ENCODE data around the gene MAPK10.

Gene MAPK10

DNA sequence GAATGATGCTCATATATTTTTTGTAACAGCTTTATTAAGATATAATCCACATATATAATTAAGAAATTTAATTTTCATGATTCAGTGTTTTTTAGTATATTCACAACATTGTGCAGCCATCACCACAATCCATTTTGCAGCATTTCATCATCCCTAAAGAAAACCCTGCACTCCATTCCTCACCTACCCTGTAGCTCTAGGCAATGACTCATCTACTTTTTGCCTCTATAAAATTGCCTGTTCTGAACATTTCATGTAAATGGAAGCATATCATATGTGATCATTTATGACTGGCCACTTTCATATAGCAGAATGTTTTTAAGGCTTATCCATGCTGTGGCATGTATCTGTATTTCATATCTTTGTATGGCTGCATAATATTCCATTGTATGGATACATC, 339.9 kb downstream of the MAPK10 start:
- no peak for DNase-seq (ENCODE audit: low read depth, low spot score)
- TF ChIP-seq, protein P1, sequence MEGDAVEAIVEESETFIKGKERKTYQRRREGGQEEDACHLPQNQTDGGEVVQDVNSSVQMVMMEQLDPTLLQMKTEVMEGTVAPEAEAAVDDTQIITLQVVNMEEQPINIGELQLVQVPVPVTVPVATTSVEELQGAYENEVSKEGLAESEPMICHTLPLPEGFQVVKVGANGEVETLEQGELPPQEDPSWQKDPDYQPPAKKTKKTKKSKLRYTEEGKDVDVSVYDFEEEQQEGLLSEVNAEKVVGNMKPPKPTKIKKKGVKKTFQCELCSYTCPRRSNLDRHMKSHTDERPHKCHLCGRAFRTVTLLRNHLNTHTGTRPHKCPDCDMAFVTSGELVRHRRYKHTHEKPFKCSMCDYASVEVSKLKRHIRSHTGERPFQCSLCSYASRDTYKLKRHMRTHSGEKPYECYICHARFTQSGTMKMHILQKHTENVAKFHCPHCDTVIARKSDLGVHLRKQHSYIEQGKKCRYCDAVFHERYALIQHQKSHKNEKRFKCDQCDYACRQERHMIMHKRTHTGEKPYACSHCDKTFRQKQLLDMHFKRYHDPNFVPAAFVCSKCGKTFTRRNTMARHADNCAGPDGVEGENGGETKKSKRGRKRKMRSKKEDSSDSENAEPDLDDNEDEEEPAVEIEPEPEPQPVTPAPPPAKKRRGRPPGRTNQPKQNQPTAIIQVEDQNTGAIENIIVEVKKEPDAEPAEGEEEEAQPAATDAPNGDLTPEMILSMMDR (IDR thresholded peaks at IDR 0.05; ENCODE audit: low read depth, low read length), result no peak
- no peak overlapping the region for H3K4me3 ChIP-seq (ENCODE audit: low read depth, low read length)
- in situ Hi-C loops (cut with HindIII; ENCODE audit: low sequenced_read_pairs), result no loop called here

DNA sequence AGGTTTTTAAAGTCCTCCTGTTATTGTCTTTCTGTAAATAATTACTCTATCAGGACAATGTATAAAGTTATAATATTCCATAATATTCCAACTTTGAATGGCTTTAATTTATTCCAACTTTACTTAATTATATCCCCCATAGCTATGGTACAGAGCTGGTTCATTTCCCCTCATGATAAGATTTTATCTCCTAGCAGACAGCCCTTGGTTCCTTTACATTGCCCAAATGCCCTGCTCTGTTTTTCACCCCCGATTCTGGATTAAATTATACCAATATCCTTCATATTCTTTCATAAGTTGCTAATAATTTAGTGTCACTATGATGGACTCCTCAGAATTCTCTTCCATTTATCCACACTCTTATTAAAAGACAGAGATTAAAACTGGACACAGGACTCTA, 340.5 kb downstream of the MAPK10 start:
- TF ChIP-seq, protein P1 (IDR thresholded peaks at IDR 0.05; ENCODE audit: low read depth, low read length), result no peak
- H3K4me3 ChIP-seq (ENCODE audit: low read depth, low read length), result no peak overlapping the region
- no peak for DNase-seq (ENCODE audit: low read depth, low spot score)
- in situ Hi-C loops (cut with HindIII; ENCODE audit: low sequenced_read_pairs), result no loop called here

DNA sequence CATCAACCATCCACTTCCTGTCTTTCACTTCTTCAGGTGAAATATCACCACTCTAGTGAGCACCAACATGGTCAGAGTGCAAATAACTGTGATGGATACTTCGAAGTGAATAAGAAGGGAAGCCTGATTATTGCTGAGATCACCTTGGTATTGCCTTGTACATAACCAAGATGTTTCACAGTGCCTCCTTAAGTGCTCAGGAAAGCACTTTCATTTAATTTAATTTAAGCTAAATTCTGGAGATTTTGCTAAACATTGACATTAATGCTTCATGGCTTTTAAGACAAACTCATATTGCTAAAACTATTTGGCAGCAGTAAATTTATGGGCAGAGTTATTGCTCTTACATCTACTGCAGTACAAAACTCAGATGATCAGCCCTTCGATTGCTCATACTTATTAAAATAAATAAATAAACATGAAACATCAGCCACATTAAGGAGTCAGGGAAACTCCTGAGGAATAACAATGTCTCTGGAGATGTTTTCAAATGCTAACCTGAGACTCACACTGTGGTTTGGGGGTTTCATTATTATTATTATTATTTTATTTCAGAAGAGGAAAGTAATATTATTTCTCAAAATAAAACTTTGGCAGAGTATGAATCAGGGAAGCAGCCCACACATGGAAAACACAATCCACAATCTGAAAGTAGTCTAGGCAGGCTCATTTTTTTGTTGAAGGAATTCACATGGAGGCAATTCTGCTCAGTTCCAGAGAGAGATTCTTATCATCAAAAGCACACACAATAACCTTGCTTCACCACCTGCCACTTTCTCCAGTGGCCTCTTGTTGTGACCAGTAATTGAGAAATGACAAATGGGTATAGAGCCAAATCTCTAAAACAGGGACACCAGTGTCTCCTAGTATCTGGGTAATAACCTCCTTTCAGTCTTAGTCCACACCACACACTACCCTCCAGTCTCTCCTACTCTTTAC, 344.2 kb downstream of the MAPK10 start:
- TF ChIP-seq, protein P1 (IDR thresholded peaks at IDR 0.05; ENCODE audit: low read depth, low read length), result no peak
- DNase-seq (ENCODE audit: low read depth, low spot score), result peak; percentile 82
- in situ Hi-C loops (cut with HindIII; ENCODE audit: low sequenced_read_pairs), result no loop called here
- no peak overlapping the region for H3K4me3 ChIP-seq (ENCODE audit: low read depth, low read length)

DNA sequence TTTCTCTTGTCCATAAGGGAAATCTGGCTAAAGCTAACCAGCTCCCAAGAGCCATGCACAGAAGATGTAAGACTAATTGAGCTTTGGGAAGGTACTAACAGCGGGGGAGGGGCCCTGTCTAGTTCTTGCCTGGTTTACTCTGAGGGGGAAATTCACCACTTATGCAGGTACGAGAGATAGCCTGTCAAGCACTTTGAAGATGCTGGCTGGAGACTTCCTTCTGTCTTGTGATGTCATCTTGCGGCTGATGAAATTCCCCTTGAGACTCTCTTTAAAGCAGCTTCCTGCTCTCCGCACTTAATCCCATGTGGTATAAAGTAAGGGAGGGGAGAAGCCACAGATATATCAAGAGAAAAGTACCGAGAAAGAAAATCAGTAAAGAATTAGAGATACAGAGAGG, 345.3 kb downstream of the MAPK10 start:
- H3K4me3 ChIP-seq (ENCODE audit: low read depth, low read length), result no peak overlapping the region
- DNase-seq (ENCODE audit: low read depth, low spot score), result peak; percentile 40
- in situ Hi-C loops (cut with HindIII; ENCODE audit: low sequenced_read_pairs), result no loop called here
- TF ChIP-seq, protein P1 (IDR thresholded peaks at IDR 0.05; ENCODE audit: low read depth, low read length), result no peak

DNA sequence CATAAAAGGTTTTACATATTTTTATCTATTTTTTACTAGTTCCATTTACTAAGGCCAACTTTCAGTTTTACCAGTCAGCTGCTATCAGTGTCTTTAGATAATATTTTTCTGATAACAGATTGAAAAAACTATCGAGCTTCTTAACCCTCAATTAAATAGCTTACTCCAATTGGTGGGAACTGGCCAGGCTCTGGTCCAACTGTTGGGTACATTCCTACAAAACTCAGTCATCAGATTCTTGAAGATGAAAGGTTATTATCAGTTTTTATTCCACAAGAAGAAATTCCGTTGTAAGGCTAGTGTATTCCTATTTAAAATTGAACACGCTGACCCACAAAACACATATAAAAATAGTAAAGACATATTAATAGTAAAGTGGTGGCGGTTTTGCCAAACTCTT, 346.2 kb downstream of the MAPK10 start:
- TF ChIP-seq, protein P1 (IDR thresholded peaks at IDR 0.05; ENCODE audit: low read depth, low read length), result no peak
- H3K4me3 ChIP-seq (ENCODE audit: low read depth, low read length), result no peak overlapping the region
- in situ Hi-C loops (cut with HindIII; ENCODE audit: low sequenced_read_pairs), result no loop called here
- peak; percentile 64 for DNase-seq (ENCODE audit: low read depth, low spot score)

DNA sequence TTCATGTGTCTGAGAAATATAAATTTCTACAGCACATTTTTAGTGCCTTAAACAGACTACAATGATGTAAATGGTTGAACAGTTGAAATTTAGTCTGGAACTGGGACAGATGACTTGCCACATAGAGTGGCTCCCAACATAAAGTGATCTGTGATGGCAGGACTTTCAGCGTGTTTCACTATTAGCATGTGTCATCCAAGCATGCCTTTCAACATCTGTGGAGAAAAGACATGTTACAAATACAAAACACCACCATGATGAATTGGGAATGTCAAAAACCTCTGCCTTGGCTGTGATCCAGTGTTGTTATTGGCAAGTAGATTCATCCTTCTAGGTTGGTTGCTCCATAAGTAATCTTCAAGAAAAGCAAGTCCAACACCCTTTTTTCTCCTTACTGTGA, 348.7 kb downstream of the MAPK10 start:
- in situ Hi-C loops (cut with HindIII; ENCODE audit: low sequenced_read_pairs), result no loop called here
- peak; percentile 93 for DNase-seq (ENCODE audit: low read depth, low spot score)
- no peak overlapping the region for H3K4me3 ChIP-seq (ENCODE audit: low read depth, low read length)
- TF ChIP-seq, protein P1 (IDR thresholded peaks at IDR 0.05; ENCODE audit: low read depth, low read length), result no peak

Data from astrocyte of the spinal cord (primary cell).